ENCODE measurements around the gene SESN1. TPM values are rescaled to one million over a fixed set of nuclear protein-coding genes. Genes with fewer than 3 reads are reported as not detected.
A peak's percentile ranks its signal among the peaks of the same experiment; 100 is the strongest.

SESN1 gene
- total RNA-seq, 2 experiments from 2014 or later, result 18.3 to 20.9 TPM

DNA sequence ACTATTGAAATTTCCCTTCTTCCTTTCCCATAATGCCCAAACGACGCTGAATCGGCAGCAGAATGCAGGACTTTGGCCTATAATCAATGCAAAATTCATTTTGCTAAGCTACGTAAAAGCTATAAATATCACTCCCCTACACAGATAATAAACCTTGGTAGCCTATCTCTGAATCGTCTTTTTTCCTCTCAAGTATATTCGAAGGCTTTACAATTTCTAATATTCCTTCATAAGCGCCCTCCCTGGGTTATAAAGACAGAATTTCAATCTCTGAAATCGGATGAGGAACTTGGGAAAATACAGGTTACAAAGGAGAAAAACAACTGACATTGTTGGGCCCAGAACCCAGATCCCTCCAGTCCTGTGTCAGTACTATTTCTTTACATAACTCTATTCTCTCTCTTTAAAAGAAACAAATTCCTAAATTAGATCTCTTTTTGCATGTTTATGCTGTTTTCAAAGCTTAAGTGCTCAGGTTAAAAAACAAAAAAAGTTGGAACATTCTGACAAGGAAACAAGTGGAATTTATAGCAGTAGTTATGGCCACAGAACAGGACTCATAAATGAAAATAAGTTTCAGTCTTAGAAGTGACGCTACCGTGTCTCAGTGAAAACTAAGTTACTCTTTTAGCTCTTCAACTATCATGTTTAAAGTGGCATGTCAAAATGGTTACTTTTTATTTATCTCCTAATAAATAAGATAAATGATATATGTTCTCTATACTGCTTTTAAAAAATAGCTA is 84.5 kb downstream of the SESN1 start:
- CTCF ChIA-PET, result interaction anchor here (0.9 to 2.6 kb wide), 11 partner anchors 9 to 115 kb away, joined by 3 to 8 read pairs (median 3); no protein-coding TSS in a partner anchor
- Mint-ChIP-seq H3K4me3 (peak overlapping the region; percentile 95), H3K27me3 (no peaks in the 10 kb centered on the region), H3K36me3 (peaks cover 4% of the 10 kb centered on the region), H3K9me3 (ENCODE audit: low read depth) (no peaks in the 10 kb centered on the region), H3K27ac (peak overlapping the region; percentile 93), H3K4me1 (peaks cover 47% of the 10 kb centered on the region)
- ATAC-seq (peak; percentile 1), DNase-seq (no peak)

DNA sequence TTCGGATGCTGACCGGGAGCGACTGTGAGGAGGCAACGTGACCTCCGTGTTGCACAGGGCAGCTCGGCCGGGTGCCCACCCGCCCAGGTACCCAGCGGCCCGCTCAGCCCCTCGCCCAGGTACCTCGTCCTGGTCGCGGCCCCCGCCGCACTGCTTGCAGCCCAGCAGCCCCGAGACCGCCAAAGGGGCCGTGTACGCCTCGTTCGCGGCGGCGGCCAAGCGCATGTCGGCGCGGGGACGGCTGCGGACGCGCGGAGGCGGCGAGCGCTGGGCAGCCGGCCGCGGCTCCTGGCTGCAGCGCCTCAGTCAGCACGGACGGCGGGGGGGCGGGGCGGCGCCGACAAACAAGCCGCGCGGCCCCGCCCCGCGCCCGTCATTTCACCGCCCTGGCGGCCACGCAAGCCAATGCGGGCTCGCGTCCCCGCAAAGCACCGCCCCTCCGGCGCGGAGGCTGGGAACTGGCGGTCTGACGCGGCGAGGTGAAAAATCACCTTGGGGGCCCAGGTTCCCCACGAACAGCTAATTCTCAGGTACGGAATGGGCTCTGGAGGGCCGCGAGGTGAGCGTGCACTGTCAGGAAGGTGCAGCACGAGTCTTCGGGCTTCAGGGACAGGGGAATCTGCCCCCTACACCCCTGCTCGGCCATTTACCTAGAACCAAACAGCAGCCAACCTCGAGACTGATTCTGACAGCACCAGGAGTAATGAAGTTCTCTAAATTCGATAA is 85.2 kb downstream of the SESN1 start:
- DNase-seq (peak; percentile 92), ATAC-seq (peak; percentile 97)
- no peaks in the 10 kb centered on the region for H3K27me3 Mint-ChIP-seq
- H3K27ac Mint-ChIP-seq, result peak overlapping the region; percentile 93
- H3K9me3 Mint-ChIP-seq (ENCODE audit: low read depth), result no peaks in the 10 kb centered on the region
- peaks cover 4% of the 10 kb centered on the region for H3K36me3 Mint-ChIP-seq
- H3K4me3 Mint-ChIP-seq, result peak overlapping the region; percentile 97
- CTCF ChIA-PET, result interaction anchor here (1.0 to 2.6 kb wide), 8 partner anchors 12 to 468 kb away, joined by 3 to 8 read pairs (median 3); no protein-coding TSS in a partner anchor
- H3K4me1 Mint-ChIP-seq, result peaks cover 50% of the 10 kb centered on the region

DNA sequence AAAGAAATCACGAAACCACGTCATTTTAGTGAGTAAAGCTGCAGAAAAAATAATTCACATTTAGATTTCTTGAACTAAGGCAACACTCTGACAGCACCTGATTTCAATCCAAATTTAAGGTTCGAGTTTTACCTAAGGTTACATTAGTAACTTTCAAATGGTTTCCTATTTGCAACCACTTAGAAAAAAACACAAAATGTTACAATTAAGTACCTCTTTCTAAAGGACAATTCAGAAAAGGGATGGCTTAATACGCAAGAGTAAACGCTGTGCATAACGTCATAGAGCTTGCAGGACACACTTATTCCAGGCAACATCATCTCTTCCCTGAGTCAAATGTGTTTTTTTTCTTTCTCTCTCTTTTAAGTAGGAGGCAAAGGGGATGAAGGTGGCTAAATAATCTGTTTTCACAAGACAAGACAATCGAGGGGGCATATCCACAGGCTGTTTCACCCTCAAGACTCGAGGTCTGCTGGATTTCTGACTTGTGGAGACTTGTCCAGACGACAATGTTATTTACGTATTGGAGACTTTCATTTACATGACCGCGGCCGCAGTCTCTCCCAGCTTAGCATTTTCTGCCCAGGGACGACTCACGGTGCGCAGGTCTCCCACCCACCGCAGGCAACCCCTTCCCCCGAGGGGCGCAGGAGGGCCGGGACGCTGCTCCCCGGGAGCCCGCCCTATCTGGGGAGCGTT is 86.0 kb downstream of the SESN1 start:
- H3K27ac Mint-ChIP-seq, result peak overlapping the region; percentile 95
- ATAC-seq (peak; percentile 23), DNase-seq (peak; percentile 51)
- CTCF ChIA-PET, result interaction anchor here (1.0 to 2.6 kb wide), 4 partner anchors 13 to 467 kb away, joined by 3 to 8 read pairs (median 4); no protein-coding TSS in a partner anchor
- H3K27me3 Mint-ChIP-seq, result no peaks in the 10 kb centered on the region
- H3K4me1 Mint-ChIP-seq, result peaks cover 50% of the 10 kb centered on the region
- peaks cover 6% of the 10 kb centered on the region for H3K36me3 Mint-ChIP-seq
- H3K4me3 Mint-ChIP-seq, result peak overlapping the region; percentile 97
- H3K9me3 Mint-ChIP-seq (ENCODE audit: low read depth), result no peaks in the 10 kb centered on the region

DNA sequence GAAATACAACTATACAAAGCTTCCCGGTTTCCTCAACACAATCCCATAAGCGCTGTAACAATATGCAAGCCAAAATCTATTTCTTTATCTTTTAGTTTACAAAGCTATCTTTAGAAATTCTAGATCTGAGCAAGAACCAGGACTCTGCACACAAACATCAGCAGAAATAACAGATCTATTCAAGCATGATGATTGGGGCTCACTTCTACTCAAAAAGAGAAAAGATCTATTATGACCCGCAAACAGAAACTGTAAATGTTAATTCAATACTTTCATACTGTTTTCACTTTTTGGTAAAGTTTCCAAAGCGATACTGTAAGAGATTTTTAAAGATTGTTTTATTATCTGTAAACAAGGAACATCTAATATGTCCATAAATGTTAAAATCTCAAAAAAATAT is 86.6 kb downstream of the SESN1 start:
- DNase-seq (no peak), ATAC-seq (no peak)
- no peaks in the 10 kb centered on the region for H3K27me3 Mint-ChIP-seq
- H3K4me3 Mint-ChIP-seq, result peak overlapping the region; percentile 97
- no peaks in the 10 kb centered on the region for H3K9me3 Mint-ChIP-seq (ENCODE audit: low read depth)
- peak overlapping the region; percentile 95 for H3K27ac Mint-ChIP-seq
- CTCF ChIA-PET, result interaction anchor here (1.1 to 2.6 kb wide), 3 partner anchors 14 to 86 kb away, joined by 3 to 8 read pairs (median 5); no protein-coding TSS in a partner anchor
- peaks cover 52% of the 10 kb centered on the region for H3K4me1 Mint-ChIP-seq
- H3K36me3 Mint-ChIP-seq, result peaks cover 6% of the 10 kb centered on the region

DNA sequence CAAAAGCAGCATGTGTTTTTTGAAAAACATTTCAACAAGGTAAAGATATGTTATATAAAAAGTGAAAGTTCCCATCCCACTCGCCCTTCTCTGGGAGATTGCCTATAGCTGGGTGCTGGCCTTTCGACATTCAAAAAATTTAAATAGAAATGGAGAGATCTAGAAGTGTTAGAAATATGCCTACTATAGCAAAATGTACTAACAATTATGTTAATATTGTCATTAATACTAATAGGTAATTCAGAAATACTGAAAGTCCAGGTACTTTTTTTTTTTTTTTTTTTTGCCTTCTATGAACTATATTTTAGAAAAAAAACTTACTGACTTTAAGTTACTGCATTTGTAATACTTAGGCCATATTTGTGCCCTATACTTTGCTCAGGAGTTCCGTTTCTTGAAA is 87.1 kb downstream of the SESN1 start:
- Mint-ChIP-seq H3K4me1 (peaks cover 54% of the 10 kb centered on the region), H3K27ac (peak overlapping the region; percentile 56), H3K9me3 (ENCODE audit: low read depth) (no peaks in the 10 kb centered on the region), H3K4me3 (peak overlapping the region; percentile 97), H3K36me3 (peaks cover 7% of the 10 kb centered on the region), H3K27me3 (no peaks in the 10 kb centered on the region)
- DNase-seq (no peak), ATAC-seq (no peak)
- CTCF ChIA-PET, result interaction anchor here (1.5 kb wide), 1 partner anchor 65 kb away, joined by 5 read pairs; no protein-coding TSS in a partner anchor

DNA sequence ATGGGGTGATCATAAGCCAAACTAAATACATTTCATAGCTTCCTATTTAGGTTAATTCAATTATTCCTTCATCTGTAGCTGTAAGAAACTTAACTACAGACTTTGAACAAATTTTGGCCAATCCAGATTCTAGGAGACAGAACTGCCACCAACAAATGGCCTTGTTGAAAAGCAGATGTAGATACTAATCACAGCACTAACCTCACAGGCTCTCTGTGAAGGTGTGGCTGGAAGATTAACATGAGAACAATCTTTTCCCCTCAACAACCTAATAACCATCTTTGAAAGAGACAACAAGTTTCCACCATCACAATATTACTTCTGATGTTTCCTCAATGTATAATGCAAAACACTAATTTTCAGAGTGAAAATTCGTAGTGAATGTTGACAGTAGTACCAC is 87.8 kb downstream of the SESN1 start:
- no peaks in the 10 kb centered on the region for H3K27me3 Mint-ChIP-seq
- peaks cover 61% of the 10 kb centered on the region for H3K4me1 Mint-ChIP-seq
- ATAC-seq, result no peak

DNA sequence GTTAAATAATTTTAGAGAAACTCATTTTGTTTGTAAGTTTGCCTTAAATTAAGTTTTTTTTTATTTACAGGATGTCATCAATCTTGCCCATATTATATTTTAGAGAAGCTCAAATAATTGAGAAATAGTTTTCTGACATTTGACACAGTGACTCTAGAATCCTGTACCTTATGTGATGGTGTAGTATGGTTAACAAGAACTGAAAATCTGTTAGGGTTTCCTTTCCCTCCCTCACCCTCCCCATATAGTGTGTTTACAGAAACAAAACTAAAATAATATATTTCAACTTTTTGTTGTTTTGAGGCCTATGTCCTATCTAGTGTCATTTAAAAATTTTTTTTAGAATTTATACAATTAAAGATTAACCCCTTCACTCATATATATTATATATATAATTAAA is 91.8 kb downstream of the SESN1 start:
- H3K9me3 Mint-ChIP-seq (ENCODE audit: low read depth), result no peaks in the 10 kb centered on the region
- H3K4me1 Mint-ChIP-seq, result peaks cover 46% of the 10 kb centered on the region
- DNase-seq (no peak), ATAC-seq (no peak)
- CTCF ChIA-PET, result interaction anchor here (1.1 kb wide), 1 partner anchor 71 kb away, joined by 3 read pairs; no protein-coding TSS in a partner anchor
- H3K27ac Mint-ChIP-seq, result no peak overlapping the region
- no peaks in the 10 kb centered on the region for H3K27me3 Mint-ChIP-seq
- no peak overlapping the region for H3K4me3 Mint-ChIP-seq
- H3K36me3 Mint-ChIP-seq, result peaks cover 33% of the 10 kb centered on the region

More for the DNA sequence above, 87.8 kb downstream of the SESN1 start:
- CTCF ChIA-PET, result interaction anchor here (0.6 kb wide), 1 partner anchor 399 kb away, joined by 3 read pairs; no protein-coding TSS in a partner anchor
- Mint-ChIP-seq H3K9me3 (ENCODE audit: low read depth) (no peaks in the 10 kb centered on the region), H3K27ac (peak overlapping the region; percentile 56), H3K4me3 (peak overlapping the region; percentile 97), H3K36me3 (peaks cover 10% of the 10 kb centered on the region)
- no peak for DNase-seq

DNA sequence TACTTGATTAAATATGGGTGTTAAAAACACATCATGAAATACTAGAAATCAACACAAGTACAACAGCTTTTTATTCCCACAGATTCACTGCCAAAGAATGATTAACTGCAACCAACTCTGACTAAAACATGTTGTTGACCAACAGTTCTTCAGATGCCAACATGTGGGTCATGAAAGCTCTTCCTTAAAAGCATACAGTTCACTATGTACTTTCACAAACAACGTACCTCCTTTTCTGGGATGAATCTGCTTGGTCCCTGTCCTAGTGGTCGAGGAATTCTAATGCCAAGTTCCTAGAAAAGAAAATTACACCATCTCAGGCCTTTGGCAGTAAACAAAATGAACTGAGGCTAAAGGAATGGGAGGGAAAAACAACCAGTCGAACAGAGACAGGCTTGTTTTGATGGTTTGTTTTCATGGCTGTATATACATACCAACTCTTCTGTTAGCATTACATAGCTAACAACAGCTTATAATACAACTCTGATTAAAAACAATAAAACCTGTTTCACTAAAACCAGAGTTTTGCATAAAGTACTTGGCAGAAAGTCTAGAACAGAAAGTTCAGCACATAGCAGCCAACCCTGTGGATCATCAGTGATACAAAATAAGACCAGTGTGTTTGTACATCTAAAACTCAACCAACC is 92.5 kb downstream of the SESN1 start:
- CTCF ChIA-PET, result interaction anchor here (1.1 kb wide), 1 partner anchor 71 kb away, joined by 3 read pairs; no protein-coding TSS in a partner anchor
- DNase-seq (no peak), ATAC-seq (no peak)
- Mint-ChIP-seq H3K4me3 (no peak overlapping the region), H3K9me3 (ENCODE audit: low read depth) (no peaks in the 10 kb centered on the region), H3K4me1 (peaks cover 41% of the 10 kb centered on the region), H3K27me3 (no peaks in the 10 kb centered on the region), H3K27ac (no peak overlapping the region), H3K36me3 (peaks cover 37% of the 10 kb centered on the region)

DNA sequence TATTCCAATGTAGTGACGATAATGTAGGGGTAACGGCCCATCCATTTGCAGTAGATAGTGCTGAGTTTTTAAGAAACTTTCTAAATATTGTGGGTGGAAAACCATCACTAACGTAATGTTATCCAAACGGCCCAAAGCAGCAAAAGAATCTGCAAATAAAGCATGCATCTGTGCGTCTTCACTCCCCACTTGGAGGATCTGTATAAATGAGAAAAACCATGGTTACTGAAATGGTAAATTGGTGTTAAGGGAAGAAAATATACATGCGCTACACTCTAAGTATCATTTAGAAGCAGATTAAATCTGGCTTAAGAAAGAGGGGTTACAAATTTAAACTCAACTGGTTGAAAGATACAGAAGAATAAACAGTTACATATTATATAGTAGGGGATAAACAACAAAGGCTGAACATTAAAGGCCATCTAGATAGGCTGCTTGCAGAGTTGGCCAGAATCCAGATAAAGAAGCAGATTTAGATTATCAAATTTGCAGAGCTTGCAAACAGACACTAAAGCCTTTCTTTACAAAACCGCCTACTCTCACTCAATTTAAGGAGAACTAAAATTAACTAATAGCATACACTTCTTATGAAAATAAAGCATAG is 93.3 kb downstream of the SESN1 start:
- Mint-ChIP-seq H3K4me1 (peaks cover 33% of the 10 kb centered on the region), H3K4me3 (no peak overlapping the region), H3K27me3 (no peaks in the 10 kb centered on the region), H3K36me3 (peaks cover 40% of the 10 kb centered on the region), H3K27ac (no peak overlapping the region), H3K9me3 (ENCODE audit: low read depth) (no peaks in the 10 kb centered on the region)
- ATAC-seq (no peak), DNase-seq (no peak)
- CTCF ChIA-PET, result no interaction called here

DNA sequence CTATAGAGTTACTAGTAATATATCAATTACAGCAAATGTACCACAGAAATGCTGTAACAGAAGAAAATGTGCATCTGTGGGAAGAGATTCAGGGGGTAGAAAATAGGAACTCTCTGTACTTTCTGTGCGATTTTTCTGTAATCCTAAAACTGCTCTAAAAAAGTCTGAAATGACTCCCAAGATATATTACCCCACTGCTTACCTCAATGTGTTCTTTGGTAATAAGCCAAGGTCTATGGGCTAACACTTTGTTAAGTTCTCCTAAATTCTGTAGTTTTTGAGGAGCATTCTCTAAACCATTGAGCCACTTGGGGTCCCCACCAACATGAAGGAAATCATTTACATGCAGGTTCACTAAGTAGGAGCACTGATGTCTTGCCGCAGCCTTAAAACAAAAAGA is 94.4 kb downstream of the SESN1 start:
- H3K9me3 Mint-ChIP-seq (ENCODE audit: low read depth), result no peaks in the 10 kb centered on the region
- H3K4me1 Mint-ChIP-seq, result peaks cover 26% of the 10 kb centered on the region
- H3K27me3 Mint-ChIP-seq, result no peaks in the 10 kb centered on the region
- DNase-seq, result no peak
- no peak for ATAC-seq
- no peak overlapping the region for H3K4me3 Mint-ChIP-seq
- peaks cover 45% of the 10 kb centered on the region for H3K36me3 Mint-ChIP-seq
- no peak overlapping the region for H3K27ac Mint-ChIP-seq
- CTCF ChIA-PET, result no interaction called here

DNA sequence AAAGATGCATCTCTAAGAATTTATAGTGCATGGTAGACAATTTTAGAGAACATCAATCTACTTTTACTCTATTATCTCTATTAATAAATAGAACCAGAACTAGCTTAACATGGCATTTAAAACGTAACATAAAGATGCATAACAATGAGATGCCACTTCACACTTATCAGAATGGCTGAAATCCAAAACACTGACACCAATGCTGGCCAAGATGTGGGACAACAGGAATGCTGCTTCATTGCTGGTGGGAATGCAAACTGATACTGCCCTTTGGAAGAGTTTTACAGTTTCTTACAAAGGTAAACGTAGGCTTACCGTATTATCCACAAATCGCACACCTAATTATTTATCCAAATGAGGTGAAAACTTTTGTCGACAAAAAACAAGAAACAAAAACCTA is 95.2 kb downstream of the SESN1 start:
- Mint-ChIP-seq H3K36me3 (peaks cover 45% of the 10 kb centered on the region), H3K27me3 (no peaks in the 10 kb centered on the region), H3K27ac (no peak overlapping the region), H3K4me1 (peaks cover 18% of the 10 kb centered on the region), H3K4me3 (no peak overlapping the region), H3K9me3 (ENCODE audit: low read depth) (no peaks in the 10 kb centered on the region)
- ATAC-seq (no peak), DNase-seq (no peak)
- CTCF ChIA-PET, result no interaction called here

DNA sequence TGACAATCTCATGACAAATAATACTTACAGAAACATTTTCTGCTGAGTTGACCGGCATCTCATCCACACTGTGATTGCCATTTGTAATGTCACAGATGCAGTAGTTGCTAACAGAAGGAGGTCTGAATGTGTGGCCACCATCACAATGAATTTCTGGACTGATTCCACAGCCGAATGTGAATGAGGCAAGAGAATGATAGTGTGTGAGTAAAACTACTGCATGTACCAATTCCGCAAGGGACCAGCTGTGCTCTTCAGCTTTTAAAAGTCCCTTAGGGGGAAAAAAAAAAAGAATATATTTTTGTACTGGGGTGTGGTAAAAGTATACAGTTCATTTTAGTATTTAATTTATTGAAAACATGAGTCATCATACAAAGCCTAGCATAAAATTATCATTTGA is 96.2 kb downstream of the SESN1 start:
- Mint-ChIP-seq H3K27ac (no peak overlapping the region), H3K4me3 (no peak overlapping the region), H3K9me3 (ENCODE audit: low read depth) (no peaks in the 10 kb centered on the region), H3K27me3 (no peaks in the 10 kb centered on the region), H3K4me1 (peaks cover 13% of the 10 kb centered on the region), H3K36me3 (peaks cover 45% of the 10 kb centered on the region)
- ATAC-seq, result no peak
- CTCF ChIA-PET, result no interaction called here
- DNase-seq, result no peak

Measured in activated CD8-positive, alpha-beta memory T cell treated with anti-CD3 and anti-CD28 coated beads, Interleukin-2, amount 10 ng/mL, durations not matched to agents 7 days and 5 days (primary cell).